Ovary (tissue), 9 donors: Measurements from ENCODE around the gene B4GALNT1. TPM values are rescaled to one million over a fixed set of nuclear protein-coding genes. Genes with fewer than 3 reads are reported as not detected.
A peak's percentile ranks its signal among the peaks of the same experiment; 100 is the strongest.

Source experiments
- DNase-seq, 5 donors: peaks; one replicate each; pipeline ENCODE4 v3.0.0-alpha.2; 2019 to 2020
- H3K27ac ChIP-seq, 2 donors: fragments of 200-600 bp; one replicate each; pipeline versions ENCODE4 v1.5.1 to v1.8.0; 2019 to 2022
- H3K27me3 ChIP-seq: fragments of 200-600 bp; one replicate; pipeline ENCODE4 v1.8.0; 2022
- H3K36me3 ChIP-seq: fragments of 200-600 bp; sonication (generic); one replicate; pipeline ENCODE4 v1.5.1; 2019
- H3K4me1 ChIP-seq: one replicate; pipeline ENCODE4 v1.8.1; 2013; ENCODE audit warnings: mild to moderate bottlenecking, moderate library complexity; ENCODE audit not compliant: insufficient read depth
- H3K4me3 ChIP-seq: fragments of 200-600 bp; sonication (generic); one replicate; pipeline ENCODE4 v1.5.1; 2017
- H3K9me3 ChIP-seq, 2 donors: fragments of 200-600 bp in 1 of 2; sonication (generic) in 1 of 2; one replicate each; pipeline versions ENCODE4 v1.5.1 to v1.8.1; 2013 to 2019; ENCODE audit warnings: mild to moderate bottlenecking in 1 of 2, moderate library complexity in 1 of 2
- EP300 ChIP-seq: sonication (generic); formaldehyde crosslinking; IDR thresholded peaks from one replicate; pipeline ENCODE4 v1.6.1; 2017; ENCODE audit warnings: antibody characterized with exemption
- POLR2A ChIP-seq: fragments of 450-650 bp; IDR thresholded peaks from one replicate; pipeline ENCODE4 v1.6.1; 2017; ENCODE audit warnings: antibody characterized with exemption, mild to moderate bottlenecking, moderate library complexity
- WGBS, 3 donors: extraction: QIAGEN DNeasy Blood & Tissue Kit in 1 of 3; methylation state at CpG; one replicate each; pipeline versions ENCODE4 v1.1.5 to v1.1.7; 2013 to 2017; 5-methylcytosine and 5-hydroxymethylcytosine counted together
- intact Hi-C, 4 donors: fragments of 100-400 bp; cut with DNase I; formaldehyde crosslinking; loops; one replicate each; pipeline versions ENCODE4 v1.11.0 to v1.15.1; 2022 to 2023
- polyA plus RNA-seq, 2 donors: library from polyadenylated mRNA; stranded (reverse); fragments of 200-250 nt in 1 of 2; fragments of 350-450 nt in 1 of 2; fragmentation: Illumina TruSeq in 1 of 2; extraction: RNeasy Lipid Tissue Mini Kit (QIAGEN cat#74804) in 1 of 2; gene quantifications; one replicate each; pipeline ENCODE4 v1.2.3, GENCODE V29; 2013 to 2014
- total RNA-seq, 7 donors: library from RNA; depleted of rRNA in 2 of 7; stranded (reverse); fragments of >200 nt in 2 of 7; fragmentation: NEBNext Ultra II Directional in 3 of 7; extraction: Animal tissue kit (Norgen Biotek cat#: 25700) in 3 of 7; gene quantifications; one replicate each; pipeline versions ENCODE4 v1.1.0 to v1.2.4, GENCODE V29; 2016 to 2023
- TF ChIP-seq, protein P1 (sequence below), 3 donors: fragments of 450-650 bp in 2 of 3; fragments of 200-600 bp in 1 of 3; IDR thresholded peaks; one replicate each; pipeline versions ENCODE4 v1.5.1 to v1.8.0; 2016 to 2022; ENCODE audit warnings: antibody characterized with exemption in 3 of 3, mild to moderate bottlenecking in 1 of 3
- donor health status: DM: no; HTN: no; CAD: no; lungs with moderate emphysema.
- donor health status: DM: no; HTN: no; CAD: no.
- donor health status: Bipolar disorder and iron deficiency.
- donor health status: DM: yes; HTN: yes; CAD: no.
- donor health status: DM: no; HTN: no; CAD: no.
- donor health status: DM: yes; HTN: yes; CAD: no.

Gene B4GALNT1
- total and polyA plus RNA-seq, 9 donors = 0.22 to 1.5 (median 0.56) TPM

GRCh38 chr12:57603815-57604453 is 29.1 kb downstream of the B4GALNT1 start:
- peak overlapping the region; percentile 94 to 98 for H3K27ac ChIP-seq
- no peaks in the 10 kb centered on the region for H3K36me3 ChIP-seq
- intact Hi-C loops = no loop called here
- 2 to 7% (median 4%) methylated on average over 6 of the region's 6 CpGs for WGBS, 3 donors
- H3K9me3 ChIP-seq = no peaks in the 10 kb centered on the region
- peaks cover 3% of the 10 kb centered on the region for H3K4me1 ChIP-seq
- H3K4me3 ChIP-seq = peak overlapping the region; percentile 56
- no peak for TF ChIP-seq EP300
- H3K27me3 ChIP-seq = no peaks in the 10 kb centered on the region
- DNase-seq = peak; percentile 61 to 77 (median 65)

GRCh38 chr12:57603324-57603723 is 29.7 kb downstream of the B4GALNT1 start:
- no peak for TF ChIP-seq POLR2A
- TF ChIP-seq, protein P1, sequence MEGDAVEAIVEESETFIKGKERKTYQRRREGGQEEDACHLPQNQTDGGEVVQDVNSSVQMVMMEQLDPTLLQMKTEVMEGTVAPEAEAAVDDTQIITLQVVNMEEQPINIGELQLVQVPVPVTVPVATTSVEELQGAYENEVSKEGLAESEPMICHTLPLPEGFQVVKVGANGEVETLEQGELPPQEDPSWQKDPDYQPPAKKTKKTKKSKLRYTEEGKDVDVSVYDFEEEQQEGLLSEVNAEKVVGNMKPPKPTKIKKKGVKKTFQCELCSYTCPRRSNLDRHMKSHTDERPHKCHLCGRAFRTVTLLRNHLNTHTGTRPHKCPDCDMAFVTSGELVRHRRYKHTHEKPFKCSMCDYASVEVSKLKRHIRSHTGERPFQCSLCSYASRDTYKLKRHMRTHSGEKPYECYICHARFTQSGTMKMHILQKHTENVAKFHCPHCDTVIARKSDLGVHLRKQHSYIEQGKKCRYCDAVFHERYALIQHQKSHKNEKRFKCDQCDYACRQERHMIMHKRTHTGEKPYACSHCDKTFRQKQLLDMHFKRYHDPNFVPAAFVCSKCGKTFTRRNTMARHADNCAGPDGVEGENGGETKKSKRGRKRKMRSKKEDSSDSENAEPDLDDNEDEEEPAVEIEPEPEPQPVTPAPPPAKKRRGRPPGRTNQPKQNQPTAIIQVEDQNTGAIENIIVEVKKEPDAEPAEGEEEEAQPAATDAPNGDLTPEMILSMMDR (IDR thresholded peaks at IDR 0.05) = no peak
- no peak for TF ChIP-seq EP300
- no peaks in the 10 kb centered on the region for H3K27me3 ChIP-seq
- no peaks in the 10 kb centered on the region for H3K36me3 ChIP-seq
- H3K4me1 ChIP-seq = peaks cover 3% of the 10 kb centered on the region
- 33 to 37% (median 36%) methylated on average over 2 of the region's 2 CpGs for WGBS, 3 donors
- DNase-seq = no peak
- intact Hi-C loops = no loop called here
- H3K4me3 ChIP-seq = no peak overlapping the region
- peak overlapping the region in 1 of 2 donors; percentile 94 for H3K27ac ChIP-seq
- H3K9me3 ChIP-seq = no peaks in the 10 kb centered on the region

- TF ChIP-seq, protein P1 (IDR thresholded peaks at IDR 0.05) = no peak
- TF ChIP-seq EP300 (no peak), POLR2A (no peak)
- Histone ChIP-seq H3K4me1 (peaks cover 3% of the 10 kb centered on the region), H3K27me3 (no peaks in the 10 kb centered on the region), H3K36me3 (no peaks in the 10 kb centered on the region), H3K27ac (no peak overlapping the region), H3K4me3 (no peak overlapping the region), H3K9me3 (no peaks in the 10 kb centered on the region)
- intact Hi-C loops = no loop called here
- DNase-seq = no peak
These were observed 30.5 kb downstream of the B4GALNT1 start for GRCh38 chr12:57602544-57602943.

DNA sequence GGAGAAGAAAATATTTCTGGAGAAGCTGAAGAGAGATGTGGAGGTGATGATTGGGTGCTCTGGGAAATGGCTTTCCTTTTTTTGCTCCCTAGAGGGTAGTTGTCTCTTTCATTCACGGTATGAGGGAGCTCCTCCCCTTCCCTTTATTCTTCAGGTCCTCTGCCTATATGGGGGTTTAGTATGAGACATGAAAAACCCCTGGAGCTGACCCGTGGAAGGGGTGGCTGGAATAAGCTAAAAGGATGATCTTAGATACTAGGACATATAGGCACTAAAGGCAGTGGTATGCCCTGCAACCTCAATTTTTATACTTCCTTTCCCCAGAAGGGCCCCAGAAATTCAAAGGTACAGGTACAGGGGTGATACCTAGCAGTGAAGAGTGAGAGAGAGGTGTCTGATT is 32.6 kb downstream of the B4GALNT1 start:
- no peak overlapping the region for H3K27ac ChIP-seq
- H3K36me3 ChIP-seq = no peaks in the 10 kb centered on the region
- H3K9me3 ChIP-seq = no peaks in the 10 kb centered on the region
- H3K4me1 ChIP-seq = peaks cover 3% of the 10 kb centered on the region
- TF ChIP-seq, protein P1 (IDR thresholded peaks at IDR 0.05) = no peak
- TF ChIP-seq EP300 (no peak), POLR2A (no peak)
- H3K4me3 ChIP-seq = no peak overlapping the region
- 71 to 78% (median 76%) methylated on average over 2 of the region's 2 CpGs for WGBS, 3 donors
- intact Hi-C loops = no loop called here
- H3K27me3 ChIP-seq = no peaks in the 10 kb centered on the region
- no peak for DNase-seq

GRCh38 chr12:57593187-57593586 is 39.8 kb downstream of the B4GALNT1 start:
- WGBS, 3 donors = 81 to 86% (median 85%) methylated on average over 4 of the region's 4 CpGs
- Histone ChIP-seq H3K27ac (no peak overlapping the region), H3K36me3 (no peaks in the 10 kb centered on the region), H3K9me3 (no peaks in the 10 kb centered on the region), H3K27me3 (no peaks in the 10 kb centered on the region), H3K4me3 (no peak overlapping the region), H3K4me1 (peaks cover 4% of the 10 kb centered on the region)
- intact Hi-C loops = no loop called here
- TF ChIP-seq, protein P1 (IDR thresholded peaks at IDR 0.05) = no peak
- TF ChIP-seq EP300 (no peak), POLR2A (no peak)
- no peak for DNase-seq
